ENCODE results near the gene HES1. TPM values are rescaled to one million over a fixed set of nuclear protein-coding genes. Genes with fewer than 3 reads are reported as not detected.

Gene HES1
- total RNA-seq, 4 donors from 2014 or later = 9.6 to 31.5 (median 15.4) TPM

- TF ChIP-seq CTCF (IDR thresholded peaks at IDR 0.05) (no peak), POLR2AphosphoS5 (IDR thresholded peaks at IDR 0.05) (no peak), POLR2A (IDR thresholded peaks at IDR 0.05) (no peak), EP300 (IDR thresholded peaks at IDR 0.05) (no peak)
- Histone ChIP-seq H3K27me3 (no peaks in the 10 kb centered on the region), H3K4me3 (no peak overlapping the region), H3K4me1 (no peaks in the 10 kb centered on the region), H3K27ac (no peak overlapping the region), H3K36me3 (no peaks in the 10 kb centered on the region), H3K9me3 (peaks cover 0 to 9% (median 0%) of the 10 kb centered on the region in 3 donors)
- 89 to 100% methylated on average over 1 of the region's 3 CpGs for WGBS, 2 donors (ENCODE audit: low coverage in 1 of 2)
- no peak for ATAC-seq
Measured at GRCh38 chr3:194158942-194159439, 23.0 kb downstream of the HES1 start.

GRCh38 chr3:194160158-194160557, 24.2 kb downstream of the HES1 start:
- 100% methylated on average over 1 of the region's 4 CpGs; no CpG with 5 or more reads in 1 of the 2 donors for WGBS, 2 donors (ENCODE audit: low coverage in 1 of 2)
- no peak for TF ChIP-seq EP300 (IDR thresholded peaks at IDR 0.05)
- no peak for TF ChIP-seq POLR2AphosphoS5 (IDR thresholded peaks at IDR 0.05)
- no peak overlapping the region for H3K27ac ChIP-seq

GRCh38 chr3:194161131-194162045, 25.4 kb downstream of the HES1 start:
- H3K4me3 ChIP-seq = no peak overlapping the region
- H3K36me3 ChIP-seq = no peaks in the 10 kb centered on the region
- peaks cover 0 to 4% (median 1%) of the 10 kb centered on the region in 3 donors for H3K4me1 ChIP-seq
- 70 to 96% methylated on average over 4 to 11 of the region's 15 CpGs for WGBS, 2 donors (ENCODE audit: low coverage in 1 of 2)
- H3K27me3 ChIP-seq = no peaks in the 10 kb centered on the region
- H3K27ac ChIP-seq = no peak overlapping the region
- ATAC-seq = no peak
- no peaks in the 10 kb centered on the region for H3K9me3 ChIP-seq
- TF ChIP-seq POLR2A (IDR thresholded peaks at IDR 0.05) (no peak), EP300 (IDR thresholded peaks at IDR 0.05) (no peak), CTCF (IDR thresholded peaks at IDR 0.05) (no peak), POLR2AphosphoS5 (IDR thresholded peaks at IDR 0.05) (no peak)

More at GRCh38 chr3:194160158-194160557, 24.2 kb downstream of the HES1 start:
- no peak for ATAC-seq
- H3K27me3 ChIP-seq = no peaks in the 10 kb centered on the region
- no peak overlapping the region for H3K4me3 ChIP-seq
- no peaks in the 10 kb centered on the region for H3K36me3 ChIP-seq
- no peaks in the 10 kb centered on the region for H3K4me1 ChIP-seq
- no peaks in the 10 kb centered on the region for H3K9me3 ChIP-seq

DNA sequence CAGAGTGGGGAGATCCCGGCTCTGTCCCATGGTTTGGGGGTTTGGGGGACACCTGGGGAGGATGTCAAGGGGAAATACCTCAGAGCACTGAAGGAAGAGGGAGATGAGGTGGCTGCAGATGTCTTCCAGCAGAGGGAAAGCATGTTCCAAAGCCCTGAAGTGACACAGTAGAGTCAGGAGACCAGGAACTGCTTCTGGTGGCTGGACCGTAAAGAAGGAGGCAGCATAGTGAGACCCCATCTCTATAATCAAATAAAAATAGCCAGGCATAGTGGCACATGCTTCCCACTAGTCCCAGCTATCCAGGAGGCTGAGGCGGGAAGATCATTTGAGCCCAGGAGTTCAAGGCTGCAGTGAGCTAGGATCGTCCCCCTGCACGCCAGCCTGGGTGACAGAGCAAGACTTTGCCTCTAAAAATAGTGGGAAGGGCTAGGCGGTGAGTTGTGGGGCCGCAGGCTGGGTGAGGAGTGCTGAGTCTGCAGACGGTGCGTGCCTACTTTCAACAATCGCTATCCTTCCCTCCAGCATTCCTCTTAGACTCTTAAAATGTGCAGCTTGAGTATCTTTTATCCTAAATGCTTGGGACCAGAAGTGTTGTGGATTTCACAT, 26.2 kb downstream of the HES1 start:
- no peak for ATAC-seq
- Histone ChIP-seq H3K4me1 (peaks cover 0 to 11% (median 8%) of the 10 kb centered on the region in 3 donors), H3K4me3 (no peak overlapping the region), H3K27ac (no peak overlapping the region), H3K36me3 (no peaks in the 10 kb centered on the region), H3K9me3 (no peaks in the 10 kb centered on the region), H3K27me3 (no peaks in the 10 kb centered on the region)
- 81 to 100% methylated on average over 2 to 8 of the region's 10 CpGs for WGBS, 2 donors (ENCODE audit: low coverage in 1 of 2)
- TF ChIP-seq POLR2AphosphoS5 (IDR thresholded peaks at IDR 0.05) (no peak), CTCF (IDR thresholded peaks at IDR 0.05) (no peak), EP300 (IDR thresholded peaks at IDR 0.05) (no peak), POLR2A (IDR thresholded peaks at IDR 0.05) (no peak)

DNA sequence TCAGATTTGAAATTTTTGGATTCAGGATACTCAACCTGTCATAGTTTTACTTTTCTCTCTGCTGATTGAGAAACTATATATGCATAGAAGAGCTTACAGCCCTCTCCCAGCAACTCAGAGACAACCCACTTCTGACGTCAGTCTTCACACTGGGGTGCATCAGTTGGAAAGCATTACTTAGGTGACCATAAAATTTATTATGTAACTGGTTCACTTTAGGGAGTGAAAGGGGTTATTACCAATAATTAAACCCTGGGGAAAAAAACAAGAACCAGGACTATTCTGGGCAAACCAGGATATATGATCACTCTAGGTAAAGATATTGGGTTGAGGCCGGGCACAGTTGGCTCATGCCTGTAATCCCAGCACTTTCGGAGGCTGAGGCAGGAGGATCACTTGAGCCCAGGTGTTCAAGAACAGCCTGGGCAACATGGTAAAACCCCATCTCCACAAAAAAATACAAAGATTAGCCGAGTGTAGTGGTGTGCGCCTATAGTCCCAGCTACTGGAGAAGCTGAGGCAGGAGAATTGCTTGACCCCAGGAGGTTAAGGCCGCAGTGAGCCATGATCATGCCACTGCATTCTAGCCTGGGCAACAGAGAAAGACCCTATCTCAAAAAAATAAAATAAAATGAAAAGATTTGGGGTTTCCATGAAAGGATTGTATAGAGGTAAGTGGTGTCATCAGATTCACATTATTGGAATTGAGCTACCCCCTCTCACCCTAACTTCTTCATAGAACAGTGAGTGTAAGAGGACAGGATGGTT, 27.1 kb downstream of the HES1 start:
- no peak overlapping the region for H3K27ac ChIP-seq
- ATAC-seq = no peak
- WGBS, 2 donors (ENCODE audit: low coverage in 1 of 2) = 96 to 98% methylated on average over 5 to 6 of the region's 6 CpGs
- peaks cover 0 to 19% (median 8%) of the 10 kb centered on the region in 3 donors for H3K4me1 ChIP-seq
- TF ChIP-seq CTCF (IDR thresholded peaks at IDR 0.05) (no peak), EP300 (IDR thresholded peaks at IDR 0.05) (no peak), POLR2AphosphoS5 (IDR thresholded peaks at IDR 0.05) (no peak), POLR2A (IDR thresholded peaks at IDR 0.05) (no peak)
- no peak overlapping the region for H3K4me3 ChIP-seq
- H3K36me3 ChIP-seq = no peaks in the 10 kb centered on the region
- no peaks in the 10 kb centered on the region for H3K9me3 ChIP-seq
- no peaks in the 10 kb centered on the region for H3K27me3 ChIP-seq
